Tibial nerve (tissue), 4 donors: Measurements from ENCODE around the gene COL25A1.

ENCODE experiments used
- CTCF ChIP-seq, 5 experiments: fragments of 200-600 bp in 3 of 5; fragments of 450-650 bp in 2 of 5; sonication (generic) in 3 of 5; IDR thresholded peaks; one replicate each; pipeline ENCODE4 v1.5.1; 2016 to 2019; ENCODE audit warnings: antibody characterized with exemption in 5 of 5, mild to moderate bottlenecking in 3 of 5, moderate library complexity in 2 of 5
- EP300 ChIP-seq, 2 donors: sonication (generic); formaldehyde crosslinking; IDR thresholded peaks; one replicate each; pipeline ENCODE4 v1.6.1; 2017; ENCODE audit warnings: antibody characterized with exemption in 2 of 2, mild to moderate bottlenecking in 1 of 2
- POLR2A ChIP-seq, 2 donors: fragments of 450-650 bp; IDR thresholded peaks; one replicate each; pipeline ENCODE4 v1.6.1; 2017; ENCODE audit warnings: antibody characterized with exemption in 2 of 2, mild to moderate bottlenecking in 2 of 2, moderate library complexity in 2 of 2

GRCh38 chr4:109191216-109191615 is 111.2 kb downstream of the COL25A1 start:
- no peak for TF ChIP-seq CTCF (IDR thresholded peaks at IDR 0.05)
- TF ChIP-seq POLR2A (IDR thresholded peaks at IDR 0.05), result no peak
- TF ChIP-seq EP300 (IDR thresholded peaks at IDR 0.05), result no peak
